K562 (cell line): Measurements from ENCODE around the gene TM9SF4. TPM values are rescaled to one million over a fixed set of nuclear protein-coding genes. Genes with fewer than 3 reads are reported as not detected.

Source experiments
- ARHGAP35 ChIP-seq: fragments of 450-650 bp; IDR thresholded peaks from 2 replicates; pipeline ENCODE4 v1.6.1; 2018; ENCODE audit not compliant: partially characterized antibody
- GABPB1 ChIP-seq: sonication (generic); formaldehyde crosslinking; IDR thresholded peaks from 2 replicates; pipeline ENCODE4 v1.8.0; 2022; ENCODE audit warnings: mild to moderate bottlenecking, missing genetic modification reagents
- STAG1 ChIP-seq: sonication (generic); formaldehyde crosslinking; IDR thresholded peaks from 2 replicates; pipeline ENCODE4 v1.5.0; 2020; ENCODE audit warnings: missing genetic modification reagents, borderline replicate concordance
- TEAD4 ChIP-seq, 2 experiments: sonication (generic) in 1 of 2; formaldehyde crosslinking in 1 of 2; IDR thresholded peaks; 2 replicates each; pipeline versions ENCODE4 v1.6.1 to v1.8.0; 2012 to 2022; ENCODE audit warnings: borderline replicate concordance in 1 of 2, inconsistent platforms in 1 of 2, low read length in 1 of 2, mild to moderate bottlenecking in 1 of 2, missing genetic modification reagents in 1 of 2
- ZBTB49 ChIP-seq: sonication (generic); formaldehyde crosslinking; IDR thresholded peaks from 2 replicates; pipeline ENCODE4 v1.8.0; 2022; ENCODE audit warnings: missing genetic modification reagents, mild to moderate bottlenecking, borderline replicate concordance
- ZNF316 ChIP-seq: fragments of 450-650 bp; IDR thresholded peaks from 2 replicates; pipeline ENCODE4 v1.6.1; 2016
- ZNF41 ChIP-seq: fragments of 250-450 bp; sonication (Bioruptor Pico); conservative IDR thresholded peaks from 2 replicates; pipeline ENCODE4 v1.4.0; 2020; ENCODE audit warnings: mild to moderate bottlenecking
- polyA plus RNA-seq, 8 experiments: library from polyadenylated mRNA; depleted of rRNA in 4 of 8; stranded (reverse) in 5 of 8; unstranded in 3 of 8; fragments of >200 nt; fragmentation: Nextera tagmentation in 2 of 8; fragmentation: Illumina TruSeq in 1 of 8; extraction: Ambion mirVana in 2 of 8; extraction: Trizol in 1 of 8; gene quantifications; 2 replicates each; pipeline versions ENCODE4 v1.2.1 to v1.2.3, GENCODE V29; 2011 to 2014; ENCODE audit warnings: inconsistent platforms in 1 of 8, missing spikeins in 1 of 8
- total RNA-seq, 7 experiments: library from RNA; depleted of rRNA in 6 of 7; stranded (reverse); fragments of >200 nt in 6 of 7; fragmentation: Illumina TruSeq in 2 of 7; extraction: Trizol in 2 of 7; gene quantifications; 2 replicates each; pipeline versions ENCODE4 v1.2.1 to v1.2.3, GENCODE V29; 2011 to 2021; ENCODE audit warnings: low replicate concordance in 1 of 7
- TF ChIP-seq, protein P1 (sequence below): fragments of 450-650 bp; formaldehyde crosslinking; IDR thresholded peaks from 2 replicates; pipeline ENCODE4 v1.4.0; 2022; ENCODE audit warnings: missing genetic modification characterization
- TF ChIP-seq, protein P2 (sequence below): fragments of 450-650 bp; IDR thresholded peaks from 2 replicates; pipeline ENCODE4 v1.6.1; 2016; ENCODE audit warnings: mild to moderate bottlenecking
- TF ChIP-seq, protein P3 (sequence below): fragments of 450-650 bp; IDR thresholded peaks from 2 replicates; pipeline ENCODE4 v1.6.1; 2016; ENCODE audit warnings: mild to moderate bottlenecking, moderate library complexity

The TM9SF4 gene
- total and polyA plus RNA-seq, 9 of the 15 experiments (the other 6 are each of a cell fraction or from before 2014, with no cell fraction given), result 14.5 to 46.3 (median 26.9) TPM

- TF ChIP-seq, protein P1, sequence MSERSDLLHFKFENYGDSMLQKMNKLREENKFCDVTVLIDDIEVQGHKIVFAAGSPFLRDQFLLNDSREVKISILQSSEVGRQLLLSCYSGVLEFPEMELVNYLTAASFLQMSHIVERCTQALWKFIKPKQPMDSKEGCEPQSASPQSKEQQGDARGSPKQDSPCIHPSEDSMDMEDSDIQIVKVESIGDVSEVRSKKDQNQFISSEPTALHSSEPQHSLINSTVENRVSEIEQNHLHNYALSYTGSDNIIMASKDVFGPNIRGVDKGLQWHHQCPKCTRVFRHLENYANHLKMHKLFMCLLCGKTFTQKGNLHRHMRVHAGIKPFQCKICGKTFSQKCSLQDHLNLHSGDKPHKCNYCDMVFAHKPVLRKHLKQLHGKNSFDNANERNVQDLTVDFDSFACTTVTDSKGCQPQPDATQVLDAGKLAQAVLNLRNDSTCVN (CRISPR knock-in tag), result no peak
- TF ChIP-seq ARHGAP35 (no peak), ZNF41 (CRISPR knock-in tag) (no peak), GABPB1 (CRISPR knock-in tag) (no peak), STAG1 (CRISPR knock-in tag) (no peak), ZNF316 (no peak), ZBTB49 (CRISPR knock-in tag) (no peak), TEAD4 (IDR thresholded peaks at IDR 0.05; ENCODE audit: low read length) (no peak), TEAD4 (CRISPR knock-in tag; IDR thresholded peaks at IDR 0.05; ENCODE audit: borderline replicate concordance) (no peak)
- TF ChIP-seq, protein P2, sequence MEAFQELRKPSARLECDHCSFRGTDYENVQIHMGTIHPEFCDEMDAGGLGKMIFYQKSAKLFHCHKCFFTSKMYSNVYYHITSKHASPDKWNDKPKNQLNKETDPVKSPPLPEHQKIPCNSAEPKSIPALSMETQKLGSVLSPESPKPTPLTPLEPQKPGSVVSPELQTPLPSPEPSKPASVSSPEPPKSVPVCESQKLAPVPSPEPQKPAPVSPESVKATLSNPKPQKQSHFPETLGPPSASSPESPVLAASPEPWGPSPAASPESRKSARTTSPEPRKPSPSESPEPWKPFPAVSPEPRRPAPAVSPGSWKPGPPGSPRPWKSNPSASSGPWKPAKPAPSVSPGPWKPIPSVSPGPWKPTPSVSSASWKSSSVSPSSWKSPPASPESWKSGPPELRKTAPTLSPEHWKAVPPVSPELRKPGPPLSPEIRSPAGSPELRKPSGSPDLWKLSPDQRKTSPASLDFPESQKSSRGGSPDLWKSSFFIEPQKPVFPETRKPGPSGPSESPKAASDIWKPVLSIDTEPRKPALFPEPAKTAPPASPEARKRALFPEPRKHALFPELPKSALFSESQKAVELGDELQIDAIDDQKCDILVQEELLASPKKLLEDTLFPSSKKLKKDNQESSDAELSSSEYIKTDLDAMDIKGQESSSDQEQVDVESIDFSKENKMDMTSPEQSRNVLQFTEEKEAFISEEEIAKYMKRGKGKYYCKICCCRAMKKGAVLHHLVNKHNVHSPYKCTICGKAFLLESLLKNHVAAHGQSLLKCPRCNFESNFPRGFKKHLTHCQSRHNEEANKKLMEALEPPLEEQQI, result no peak
- TF ChIP-seq, protein P3, sequence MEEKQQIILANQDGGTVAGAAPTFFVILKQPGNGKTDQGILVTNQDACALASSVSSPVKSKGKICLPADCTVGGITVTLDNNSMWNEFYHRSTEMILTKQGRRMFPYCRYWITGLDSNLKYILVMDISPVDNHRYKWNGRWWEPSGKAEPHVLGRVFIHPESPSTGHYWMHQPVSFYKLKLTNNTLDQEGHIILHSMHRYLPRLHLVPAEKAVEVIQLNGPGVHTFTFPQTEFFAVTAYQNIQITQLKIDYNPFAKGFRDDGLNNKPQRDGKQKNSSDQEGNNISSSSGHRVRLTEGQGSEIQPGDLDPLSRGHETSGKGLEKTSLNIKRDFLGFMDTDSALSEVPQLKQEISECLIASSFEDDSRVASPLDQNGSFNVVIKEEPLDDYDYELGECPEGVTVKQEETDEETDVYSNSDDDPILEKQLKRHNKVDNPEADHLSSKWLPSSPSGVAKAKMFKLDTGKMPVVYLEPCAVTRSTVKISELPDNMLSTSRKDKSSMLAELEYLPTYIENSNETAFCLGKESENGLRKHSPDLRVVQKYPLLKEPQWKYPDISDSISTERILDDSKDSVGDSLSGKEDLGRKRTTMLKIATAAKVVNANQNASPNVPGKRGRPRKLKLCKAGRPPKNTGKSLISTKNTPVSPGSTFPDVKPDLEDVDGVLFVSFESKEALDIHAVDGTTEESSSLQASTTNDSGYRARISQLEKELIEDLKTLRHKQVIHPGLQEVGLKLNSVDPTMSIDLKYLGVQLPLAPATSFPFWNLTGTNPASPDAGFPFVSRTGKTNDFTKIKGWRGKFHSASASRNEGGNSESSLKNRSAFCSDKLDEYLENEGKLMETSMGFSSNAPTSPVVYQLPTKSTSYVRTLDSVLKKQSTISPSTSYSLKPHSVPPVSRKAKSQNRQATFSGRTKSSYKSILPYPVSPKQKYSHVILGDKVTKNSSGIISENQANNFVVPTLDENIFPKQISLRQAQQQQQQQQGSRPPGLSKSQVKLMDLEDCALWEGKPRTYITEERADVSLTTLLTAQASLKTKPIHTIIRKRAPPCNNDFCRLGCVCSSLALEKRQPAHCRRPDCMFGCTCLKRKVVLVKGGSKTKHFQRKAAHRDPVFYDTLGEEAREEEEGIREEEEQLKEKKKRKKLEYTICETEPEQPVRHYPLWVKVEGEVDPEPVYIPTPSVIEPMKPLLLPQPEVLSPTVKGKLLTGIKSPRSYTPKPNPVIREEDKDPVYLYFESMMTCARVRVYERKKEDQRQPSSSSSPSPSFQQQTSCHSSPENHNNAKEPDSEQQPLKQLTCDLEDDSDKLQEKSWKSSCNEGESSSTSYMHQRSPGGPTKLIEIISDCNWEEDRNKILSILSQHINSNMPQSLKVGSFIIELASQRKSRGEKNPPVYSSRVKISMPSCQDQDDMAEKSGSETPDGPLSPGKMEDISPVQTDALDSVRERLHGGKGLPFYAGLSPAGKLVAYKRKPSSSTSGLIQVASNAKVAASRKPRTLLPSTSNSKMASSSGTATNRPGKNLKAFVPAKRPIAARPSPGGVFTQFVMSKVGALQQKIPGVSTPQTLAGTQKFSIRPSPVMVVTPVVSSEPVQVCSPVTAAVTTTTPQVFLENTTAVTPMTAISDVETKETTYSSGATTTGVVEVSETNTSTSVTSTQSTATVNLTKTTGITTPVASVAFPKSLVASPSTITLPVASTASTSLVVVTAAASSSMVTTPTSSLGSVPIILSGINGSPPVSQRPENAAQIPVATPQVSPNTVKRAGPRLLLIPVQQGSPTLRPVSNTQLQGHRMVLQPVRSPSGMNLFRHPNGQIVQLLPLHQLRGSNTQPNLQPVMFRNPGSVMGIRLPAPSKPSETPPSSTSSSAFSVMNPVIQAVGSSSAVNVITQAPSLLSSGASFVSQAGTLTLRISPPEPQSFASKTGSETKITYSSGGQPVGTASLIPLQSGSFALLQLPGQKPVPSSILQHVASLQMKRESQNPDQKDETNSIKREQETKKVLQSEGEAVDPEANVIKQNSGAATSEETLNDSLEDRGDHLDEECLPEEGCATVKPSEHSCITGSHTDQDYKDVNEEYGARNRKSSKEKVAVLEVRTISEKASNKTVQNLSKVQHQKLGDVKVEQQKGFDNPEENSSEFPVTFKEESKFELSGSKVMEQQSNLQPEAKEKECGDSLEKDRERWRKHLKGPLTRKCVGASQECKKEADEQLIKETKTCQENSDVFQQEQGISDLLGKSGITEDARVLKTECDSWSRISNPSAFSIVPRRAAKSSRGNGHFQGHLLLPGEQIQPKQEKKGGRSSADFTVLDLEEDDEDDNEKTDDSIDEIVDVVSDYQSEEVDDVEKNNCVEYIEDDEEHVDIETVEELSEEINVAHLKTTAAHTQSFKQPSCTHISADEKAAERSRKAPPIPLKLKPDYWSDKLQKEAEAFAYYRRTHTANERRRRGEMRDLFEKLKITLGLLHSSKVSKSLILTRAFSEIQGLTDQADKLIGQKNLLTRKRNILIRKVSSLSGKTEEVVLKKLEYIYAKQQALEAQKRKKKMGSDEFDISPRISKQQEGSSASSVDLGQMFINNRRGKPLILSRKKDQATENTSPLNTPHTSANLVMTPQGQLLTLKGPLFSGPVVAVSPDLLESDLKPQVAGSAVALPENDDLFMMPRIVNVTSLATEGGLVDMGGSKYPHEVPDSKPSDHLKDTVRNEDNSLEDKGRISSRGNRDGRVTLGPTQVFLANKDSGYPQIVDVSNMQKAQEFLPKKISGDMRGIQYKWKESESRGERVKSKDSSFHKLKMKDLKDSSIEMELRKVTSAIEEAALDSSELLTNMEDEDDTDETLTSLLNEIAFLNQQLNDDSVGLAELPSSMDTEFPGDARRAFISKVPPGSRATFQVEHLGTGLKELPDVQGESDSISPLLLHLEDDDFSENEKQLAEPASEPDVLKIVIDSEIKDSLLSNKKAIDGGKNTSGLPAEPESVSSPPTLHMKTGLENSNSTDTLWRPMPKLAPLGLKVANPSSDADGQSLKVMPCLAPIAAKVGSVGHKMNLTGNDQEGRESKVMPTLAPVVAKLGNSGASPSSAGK, result no peak
Measured at GRCh38 chr20:32162351-32162750, 52.8 kb downstream of the TM9SF4 start (continued).
